ENCODE measurements around the gene NMRAL1.
A peak's percentile ranks its signal among the peaks of the same experiment; 100 is the strongest.

Gene NMRAL1

GRCh38 chr16:4465977-4466779 lies 8.2 kb downstream of the NMRAL1 start:
- DNase-seq (ENCODE audit: low read depth) = peak; percentile 37

- no peak for DNase-seq (ENCODE audit: low read depth)
Measured at GRCh38 chr16:4463522-4464163, 10.8 kb downstream of the NMRAL1 start.

DNA sequence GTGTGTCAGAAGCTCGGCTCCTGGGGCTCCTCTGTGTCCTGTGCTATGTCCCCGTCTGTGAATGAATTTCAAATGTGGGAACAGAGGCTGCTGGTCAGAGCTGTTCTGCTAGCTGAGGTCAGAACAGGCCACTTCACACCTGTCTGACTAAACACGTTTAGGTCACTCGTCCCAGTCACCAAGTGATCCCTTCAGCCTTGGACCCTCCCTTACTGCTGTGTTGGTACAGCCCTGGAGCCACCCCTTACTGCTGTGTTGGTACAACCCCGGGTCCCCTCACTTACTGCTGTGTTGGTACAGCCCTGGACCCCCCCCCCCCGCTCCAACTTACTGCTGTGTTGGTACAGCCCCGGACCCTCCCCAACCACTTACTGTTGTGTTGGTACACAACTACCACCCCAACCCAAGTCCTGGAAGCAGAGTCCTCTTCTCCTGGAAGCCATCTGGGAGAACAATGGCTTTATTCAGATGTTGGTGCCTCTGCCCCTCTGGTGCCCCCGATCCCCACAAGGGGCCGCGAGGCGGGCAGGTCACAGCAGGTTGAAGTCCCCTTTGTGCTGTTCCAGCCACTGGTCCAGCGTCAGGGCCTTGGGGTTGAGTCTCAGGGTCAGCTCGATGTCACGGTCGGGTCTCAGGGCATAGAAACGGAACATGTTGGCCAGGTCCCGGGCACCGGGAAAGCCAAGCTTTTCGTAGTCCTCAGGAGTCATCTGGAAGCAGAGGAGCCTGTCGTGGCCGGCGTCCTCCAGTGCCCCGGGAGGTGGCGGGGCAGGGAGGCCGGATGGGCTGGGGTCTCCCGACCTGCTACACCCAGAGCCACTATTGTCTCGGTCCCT lies 13.0 kb downstream of the NMRAL1 start:
- DNase-seq (ENCODE audit: low read depth) = no peak

GRCh38 chr16:4460936-4461249 lies 13.5 kb downstream of the NMRAL1 start:
- DNase-seq (ENCODE audit: low read depth) = no peak

DNA sequence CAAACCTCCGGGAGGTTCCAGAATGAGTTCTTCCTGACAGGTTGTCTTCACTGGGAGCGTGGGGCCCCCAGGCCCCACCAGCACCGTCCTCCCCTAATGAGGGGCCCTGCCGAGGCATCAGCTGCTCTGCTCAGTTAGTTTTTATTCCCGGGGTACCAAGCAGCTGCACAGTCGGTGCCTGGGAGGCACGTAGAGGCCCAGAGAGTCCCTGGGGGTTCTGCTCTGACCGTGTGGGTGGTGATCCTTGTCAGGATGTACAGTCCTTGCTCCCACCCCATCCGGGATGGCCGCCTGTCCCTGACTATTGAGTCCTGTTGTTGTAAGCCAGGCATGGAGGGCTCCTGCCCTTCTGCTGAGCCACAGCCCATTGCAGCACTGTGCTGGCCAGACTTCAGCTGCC lies 18.5 kb downstream of the NMRAL1 start:
- DNase-seq (ENCODE audit: low read depth) = no peak

DNA sequence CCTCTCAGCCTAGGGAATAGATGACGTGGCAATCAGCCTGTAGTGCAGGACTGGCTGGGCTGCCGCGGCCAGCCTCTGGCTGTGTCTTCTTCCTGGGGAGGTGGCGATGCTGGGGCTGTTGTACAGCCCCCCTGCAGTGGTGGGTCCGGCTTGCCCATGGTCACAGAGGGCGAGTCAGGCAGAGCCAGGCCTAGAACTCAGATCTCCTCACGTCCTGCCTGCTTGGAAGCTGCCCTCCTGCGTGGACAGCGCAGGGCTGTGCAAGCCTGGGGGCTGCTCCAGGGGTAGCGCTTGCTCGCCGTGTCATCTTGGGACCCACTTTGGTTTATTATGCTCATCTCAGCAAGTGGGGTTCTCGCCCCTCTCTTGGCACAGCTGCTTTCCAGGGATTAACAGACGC lies 19.3 kb downstream of the NMRAL1 start:
- no peak for DNase-seq (ENCODE audit: low read depth)

- no peak for DNase-seq (ENCODE audit: low read depth)
Measured at GRCh38 chr16:4454623-4455022, 19.8 kb downstream of the NMRAL1 start.

DNA sequence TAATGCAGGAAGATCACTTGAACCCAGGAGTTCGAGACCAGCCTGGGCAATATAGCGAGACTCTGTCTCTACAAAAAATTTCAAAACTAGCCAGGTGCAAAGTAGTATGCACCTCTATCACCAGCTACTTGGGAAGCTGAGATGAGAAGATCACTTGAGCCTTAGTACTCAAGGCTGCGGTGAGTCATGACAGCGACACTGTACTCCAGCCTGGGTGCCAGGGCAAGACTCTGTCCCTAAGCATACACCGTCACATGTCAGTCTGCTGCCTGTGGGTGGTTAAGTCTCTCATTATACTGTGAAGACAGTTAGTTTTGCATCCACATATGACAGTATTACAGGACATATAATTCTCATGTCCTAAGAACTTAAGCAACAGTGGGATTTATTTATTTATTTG lies 21.8 kb downstream of the NMRAL1 start:
- no peak for DNase-seq (ENCODE audit: low read depth)

GRCh38 chr16:4450931-4451519 lies 23.4 kb downstream of the NMRAL1 start:
- DNase-seq (ENCODE audit: low read depth) = no peak

DNA sequence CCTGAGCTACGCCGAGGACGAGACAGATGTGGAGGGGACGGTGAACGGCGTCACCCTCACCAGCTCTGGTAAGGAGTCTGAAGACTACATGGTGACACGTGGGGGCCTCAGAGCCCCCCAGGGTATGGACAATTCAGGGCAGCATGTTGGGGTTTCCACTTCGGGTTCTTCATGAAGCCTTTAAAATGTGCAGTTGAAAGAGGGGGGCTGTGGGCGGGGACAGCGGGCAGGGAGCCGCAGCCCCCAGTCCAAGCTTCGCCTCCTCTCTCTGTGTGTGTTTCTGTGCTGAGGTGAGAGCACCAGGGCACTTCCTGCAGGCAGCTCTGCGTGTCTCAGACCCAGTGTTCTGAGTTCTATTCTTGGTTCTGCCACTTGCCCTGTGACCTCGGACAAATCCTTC lies 24.0 kb downstream of the NMRAL1 start:
- no peak for DNase-seq (ENCODE audit: low read depth)

GRCh38 chr16:4443986-4444385 lies 30.4 kb downstream of the NMRAL1 start:
- no peak for DNase-seq (ENCODE audit: low read depth)

DNA sequence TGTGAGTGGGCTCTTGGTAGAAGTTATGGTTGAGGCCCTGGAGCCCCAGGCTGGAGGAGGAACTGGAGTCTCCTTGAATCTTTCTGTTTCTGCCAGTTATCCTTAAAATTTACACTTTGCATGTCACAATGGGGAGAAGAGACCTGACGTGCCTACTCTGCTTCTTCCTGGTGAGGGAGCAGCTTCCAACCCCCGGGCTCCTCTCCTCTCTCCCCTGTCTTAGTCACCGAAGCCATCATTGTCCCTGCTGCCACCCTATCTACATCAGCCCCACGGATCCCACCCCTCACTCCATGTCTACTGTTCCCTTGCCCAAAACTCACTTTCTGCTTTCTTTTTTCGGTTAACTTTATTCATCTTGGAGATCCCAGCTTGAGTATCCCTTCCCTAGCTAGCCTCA lies 31.2 kb downstream of the NMRAL1 start:
- no peak for DNase-seq (ENCODE audit: low read depth)

- no peak for DNase-seq (ENCODE audit: low read depth)
Measured at GRCh38 chr16:4442371-4442770, 32.1 kb downstream of the NMRAL1 start.

- no peak for DNase-seq (ENCODE audit: low read depth)
Measured at GRCh38 chr16:4437366-4437765, 37.1 kb downstream of the NMRAL1 start.

- DNase-seq (ENCODE audit: low read depth) = no peak
Measured at GRCh38 chr16:4435337-4436067, 38.9 kb downstream of the NMRAL1 start.

GRCh38 chr16:4433914-4434787 lies 40.3 kb downstream of the NMRAL1 start:
- no peak for DNase-seq (ENCODE audit: low read depth)

DNA sequence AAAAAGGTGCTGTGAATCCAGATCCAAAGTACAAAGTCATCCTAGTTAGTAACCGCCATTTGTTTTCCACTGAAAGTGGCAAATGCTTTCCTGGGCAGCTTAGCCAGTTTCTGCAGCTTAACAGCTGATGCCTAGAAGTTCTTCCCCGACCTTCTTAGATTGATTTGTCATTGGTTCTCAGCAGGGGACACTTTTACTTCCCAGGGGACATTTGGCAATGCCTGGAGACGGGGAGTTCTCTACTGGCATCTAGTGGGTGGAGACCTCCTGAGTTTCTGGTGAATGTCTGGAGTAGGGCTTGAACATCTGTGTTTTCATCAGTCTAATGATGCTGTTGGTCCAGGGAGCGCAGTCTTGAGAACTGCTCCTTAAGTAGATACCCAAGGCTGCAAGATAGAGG lies 41.2 kb downstream of the NMRAL1 start:
- DNase-seq (ENCODE audit: low read depth) = no peak

GRCh38 chr16:4431023-4431422 lies 43.4 kb downstream of the NMRAL1 start:
- no peak for DNase-seq (ENCODE audit: low read depth)

DNA sequence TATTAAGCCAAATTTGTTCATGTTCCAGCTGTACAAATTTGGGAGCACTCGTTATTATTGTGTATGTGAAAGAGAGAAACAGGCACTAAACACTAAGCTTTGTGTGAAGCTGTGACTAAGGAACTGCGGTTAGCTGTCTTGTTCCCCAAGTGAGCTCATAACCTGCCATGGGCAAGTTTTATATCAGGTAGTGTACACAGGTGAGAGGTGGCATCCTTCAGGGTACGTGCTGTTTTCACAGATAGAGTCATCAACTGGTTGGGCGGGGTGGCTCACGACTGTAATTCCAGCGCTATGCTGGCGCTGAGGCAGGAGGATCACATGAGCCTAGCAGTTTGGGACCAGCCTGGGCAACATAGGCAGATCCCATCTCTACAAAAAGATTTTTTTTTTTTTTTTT lies 45.9 kb downstream of the NMRAL1 start:
- no peak for DNase-seq (ENCODE audit: low read depth)

DNA sequence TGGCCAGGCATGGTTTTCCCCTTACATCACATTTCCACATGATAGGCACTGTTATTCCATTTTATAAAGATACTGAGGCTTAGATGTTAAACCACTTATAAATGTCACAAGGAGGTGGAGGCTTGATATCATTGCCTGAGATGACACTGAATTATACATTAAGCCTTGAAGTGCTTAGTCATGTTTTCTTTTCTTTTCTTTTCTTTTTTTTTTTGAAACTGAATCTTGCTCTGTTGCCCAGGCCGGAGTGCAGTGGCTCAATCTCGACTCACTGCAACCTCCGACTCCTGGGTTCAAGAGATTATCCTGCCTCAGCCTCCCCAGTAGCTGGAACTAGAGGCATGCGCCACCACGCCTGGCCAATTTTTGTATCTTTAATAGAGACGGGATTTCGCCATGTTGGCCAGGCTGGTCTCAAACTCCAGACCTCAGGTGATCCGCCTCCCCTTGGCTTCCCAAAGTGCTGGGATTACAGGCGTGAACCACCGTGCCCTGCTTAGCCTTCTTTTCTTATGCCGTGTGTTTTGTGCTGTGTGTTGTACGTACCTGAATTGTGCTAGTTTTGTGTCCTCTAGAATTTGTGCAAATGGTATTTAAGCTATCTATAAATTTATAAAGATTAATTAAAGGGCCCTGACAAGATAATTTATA lies 47.6 kb downstream of the NMRAL1 start:
- DNase-seq (ENCODE audit: low read depth) = no peak

All from stimulated activated CD8-positive, alpha-beta memory T cell treated with anti-CD3 and anti-CD28 coated beads, Interleukin-7, amount 100 ng/mL, for 24 hours (primary cell).